ENCODE results near the gene KCNH5.

The KCNH5 gene

GRCh38 chr14:63045234-63045611 is at the start of gene KCNH5:
Gene KCNH5, minus strand, starts transcription at chr14:63045458. Its CDS starts 272 bp downstream, at chr14:63045186.
- Mint-ChIP-seq H3K27ac (no peak within 1 kb of the TSS), H3K27me3 (peaks cover 29% of the 10 kb centered on the region), H3K4me3 (no peak within 1 kb of the TSS), H3K36me3 (no peaks in the 10 kb centered on the region), H3K9me3 (no peaks in the 10 kb centered on the region), H3K4me1 (no peaks in the 10 kb centered on the region)

- Mint-ChIP-seq H3K27ac (no peak overlapping the region), H3K4me3 (no peak overlapping the region), H3K4me1 (no peaks in the 10 kb centered on the region), H3K36me3 (no peaks in the 10 kb centered on the region), H3K9me3 (peaks cover 9% of the 10 kb centered on the region), H3K27me3 (peaks cover 2% of the 10 kb centered on the region)
These were observed 46.2 kb upstream of the KCNH5 start for GRCh38 chr14:63091394-63091996.

GRCh38 chr14:63088865-63089264 is 43.6 kb upstream of the KCNH5 start:
- Mint-ChIP-seq H3K4me1 (no peaks in the 10 kb centered on the region), H3K27ac (no peak overlapping the region), H3K27me3 (peaks cover 4% of the 10 kb centered on the region), H3K36me3 (no peaks in the 10 kb centered on the region), H3K9me3 (peaks cover 17% of the 10 kb centered on the region), H3K4me3 (no peak overlapping the region)

- Mint-ChIP-seq H3K27ac (no peak overlapping the region), H3K4me3 (no peak overlapping the region), H3K4me1 (no peaks in the 10 kb centered on the region), H3K9me3 (no peaks in the 10 kb centered on the region), H3K27me3 (peaks cover 3% of the 10 kb centered on the region), H3K36me3 (no peaks in the 10 kb centered on the region)
These were observed 33.3 kb upstream of the KCNH5 start for GRCh38 chr14:63078569-63078968.

- H3K9me3 Mint-ChIP-seq: no peaks in the 10 kb centered on the region
- no peaks in the 10 kb centered on the region for H3K36me3 Mint-ChIP-seq
- H3K27me3 Mint-ChIP-seq: peaks cover 6% of the 10 kb centered on the region
- no peak overlapping the region for H3K27ac Mint-ChIP-seq
- H3K4me3 Mint-ChIP-seq: no peak overlapping the region
- no peaks in the 10 kb centered on the region for H3K4me1 Mint-ChIP-seq
These were observed 31.2 kb upstream of the KCNH5 start for GRCh38 chr14:63076488-63076887.

GRCh38 chr14:63055631-63056030 is 10.4 kb upstream of the KCNH5 start:
- Mint-ChIP-seq H3K4me1 (no peaks in the 10 kb centered on the region), H3K9me3 (no peaks in the 10 kb centered on the region), H3K4me3 (no peak overlapping the region), H3K27me3 (peaks cover 1% of the 10 kb centered on the region), H3K36me3 (no peaks in the 10 kb centered on the region), H3K27ac (no peak overlapping the region)

GRCh38 chr14:63051992-63052391 is 6.7 kb upstream of the KCNH5 start:
- Mint-ChIP-seq H3K4me1 (no peaks in the 10 kb centered on the region), H3K9me3 (no peaks in the 10 kb centered on the region), H3K27me3 (peaks cover 11% of the 10 kb centered on the region), H3K27ac (no peak overlapping the region), H3K36me3 (no peaks in the 10 kb centered on the region), H3K4me3 (no peak overlapping the region)

- Mint-ChIP-seq H3K4me3 (no peak overlapping the region), H3K27ac (no peak overlapping the region), H3K9me3 (no peaks in the 10 kb centered on the region), H3K27me3 (peaks cover 17% of the 10 kb centered on the region), H3K36me3 (no peaks in the 10 kb centered on the region), H3K4me1 (no peaks in the 10 kb centered on the region)
These were observed 6.0 kb upstream of the KCNH5 start for GRCh38 chr14:63051301-63051700.

GRCh38 chr14:63050694-63051093 is 5.4 kb upstream of the KCNH5 start:
- Mint-ChIP-seq H3K4me3 (no peak overlapping the region), H3K27me3 (peaks cover 19% of the 10 kb centered on the region)

GRCh38 chr14:63046339-63047268 is 1.3 kb upstream of the KCNH5 start:
- Mint-ChIP-seq H3K9me3 (no peaks in the 10 kb centered on the region), H3K36me3 (no peaks in the 10 kb centered on the region), H3K4me3 (no peak overlapping the region), H3K27ac (no peak overlapping the region), H3K27me3 (peaks cover 29% of the 10 kb centered on the region), H3K4me1 (no peaks in the 10 kb centered on the region)

More at GRCh38 chr14:63050694-63051093, 5.4 kb upstream of the KCNH5 start:
- Mint-ChIP-seq H3K27ac (no peak overlapping the region), H3K4me1 (no peaks in the 10 kb centered on the region), H3K36me3 (no peaks in the 10 kb centered on the region), H3K9me3 (no peaks in the 10 kb centered on the region)

GRCh38 chr14:63045612-63046320 is 508 bp upstream of the KCNH5 start:
- Mint-ChIP-seq H3K4me1 (no peaks in the 10 kb centered on the region), H3K27me3 (peaks cover 29% of the 10 kb centered on the region), H3K9me3 (no peaks in the 10 kb centered on the region), H3K36me3 (no peaks in the 10 kb centered on the region), H3K4me3 (no peak overlapping the region), H3K27ac (no peak overlapping the region)

- H3K27me3 Mint-ChIP-seq: peaks cover 11% of the 10 kb centered on the region
- no peaks in the 10 kb centered on the region for H3K4me1 Mint-ChIP-seq
- no peak overlapping the region for H3K4me3 Mint-ChIP-seq
- H3K36me3 Mint-ChIP-seq: no peaks in the 10 kb centered on the region
- H3K27ac Mint-ChIP-seq: no peak overlapping the region
- no peaks in the 10 kb centered on the region for H3K9me3 Mint-ChIP-seq
These were observed 5.4 kb downstream of the KCNH5 start for GRCh38 chr14:63039866-63040265.

GRCh38 chr14:63032641-63033040 is 12.6 kb downstream of the KCNH5 start:
- Mint-ChIP-seq H3K4me1 (no peaks in the 10 kb centered on the region), H3K27ac (no peak overlapping the region), H3K4me3 (no peak overlapping the region), H3K27me3 (peaks cover 6% of the 10 kb centered on the region), H3K9me3 (no peaks in the 10 kb centered on the region), H3K36me3 (no peaks in the 10 kb centered on the region)

GRCh38 chr14:63032076-63032475 is 13.2 kb downstream of the KCNH5 start:
- peaks cover 6% of the 10 kb centered on the region for H3K27me3 Mint-ChIP-seq
- no peaks in the 10 kb centered on the region for H3K4me1 Mint-ChIP-seq
- H3K4me3 Mint-ChIP-seq: no peak overlapping the region
- H3K27ac Mint-ChIP-seq: no peak overlapping the region
- H3K36me3 Mint-ChIP-seq: no peaks in the 10 kb centered on the region
- H3K9me3 Mint-ChIP-seq: no peaks in the 10 kb centered on the region

- no peak overlapping the region for H3K27ac Mint-ChIP-seq
- H3K4me1 Mint-ChIP-seq: no peaks in the 10 kb centered on the region
- H3K9me3 Mint-ChIP-seq: peaks cover 9% of the 10 kb centered on the region
- no peaks in the 10 kb centered on the region for H3K36me3 Mint-ChIP-seq
- no peak overlapping the region for H3K4me3 Mint-ChIP-seq
- H3K27me3 Mint-ChIP-seq: peaks cover 6% of the 10 kb centered on the region
These were observed 15.1 kb downstream of the KCNH5 start for GRCh38 chr14:63030113-63030512.

GRCh38 chr14:63027719-63028118 is 17.5 kb downstream of the KCNH5 start:
- Mint-ChIP-seq H3K4me3 (no peak overlapping the region), H3K27me3 (peaks cover 2% of the 10 kb centered on the region), H3K9me3 (peaks cover 9% of the 10 kb centered on the region), H3K27ac (no peak overlapping the region), H3K4me1 (no peaks in the 10 kb centered on the region), H3K36me3 (no peaks in the 10 kb centered on the region)
